PFSK-1 (cell line): ENCODE results near the gene FAM163B.

Experiments used
- FOXP2 ChIP-seq: optimal IDR thresholded peaks from 2 replicates; pipeline ENCODE3; 2011; ENCODE audit warnings: borderline replicate concordance, control low read depth, inconsistent platforms; ENCODE audit not compliant: insufficient read depth; ENCODE audit errors: extremely low read length, extremely low read depth
- POLR2AphosphoS5 ChIP-seq: IDR thresholded peaks from 2 replicates; pipeline ENCODE4 v1.6.1; 2012; ENCODE audit warnings: low read depth, mild to moderate bottlenecking, control low read depth, low read length, moderate library complexity
- SIN3A ChIP-seq: IDR thresholded peaks from 2 replicates; pipeline ENCODE4 v1.6.1; 2012; ENCODE audit warnings: mild to moderate bottlenecking, low read length, moderate library complexity, borderline replicate concordance; ENCODE audit not compliant: insufficient read depth
- TAF1 ChIP-seq: IDR thresholded peaks from 2 replicates; pipeline ENCODE4 v1.6.1; 2012; ENCODE audit warnings: low read length, control low read depth, borderline replicate concordance; ENCODE audit not compliant: insufficient read depth
- TF ChIP-seq, protein P1 (sequence below), 2 experiments: IDR thresholded peaks; 2 replicates each; pipeline versions ENCODE4 v1.6.1 to v1.8.0; 2011 to 2012; ENCODE audit warnings: low read depth in 2 of 2, low read length in 2 of 2, control low read depth in 1 of 2, inconsistent platforms in 1 of 2, mild to moderate bottlenecking in 1 of 2, moderate library complexity in 1 of 2; ENCODE audit not compliant: insufficient read depth in 1 of 2

The FAM163B gene

GRCh38 chr9:133551446-133551845, 57.7 kb downstream of the FAM163B start:
- TF ChIP-seq FOXP2 (no peak), POLR2AphosphoS5 (no peak), TAF1 (no peak), SIN3A (no peak)
- TF ChIP-seq, protein P1, sequence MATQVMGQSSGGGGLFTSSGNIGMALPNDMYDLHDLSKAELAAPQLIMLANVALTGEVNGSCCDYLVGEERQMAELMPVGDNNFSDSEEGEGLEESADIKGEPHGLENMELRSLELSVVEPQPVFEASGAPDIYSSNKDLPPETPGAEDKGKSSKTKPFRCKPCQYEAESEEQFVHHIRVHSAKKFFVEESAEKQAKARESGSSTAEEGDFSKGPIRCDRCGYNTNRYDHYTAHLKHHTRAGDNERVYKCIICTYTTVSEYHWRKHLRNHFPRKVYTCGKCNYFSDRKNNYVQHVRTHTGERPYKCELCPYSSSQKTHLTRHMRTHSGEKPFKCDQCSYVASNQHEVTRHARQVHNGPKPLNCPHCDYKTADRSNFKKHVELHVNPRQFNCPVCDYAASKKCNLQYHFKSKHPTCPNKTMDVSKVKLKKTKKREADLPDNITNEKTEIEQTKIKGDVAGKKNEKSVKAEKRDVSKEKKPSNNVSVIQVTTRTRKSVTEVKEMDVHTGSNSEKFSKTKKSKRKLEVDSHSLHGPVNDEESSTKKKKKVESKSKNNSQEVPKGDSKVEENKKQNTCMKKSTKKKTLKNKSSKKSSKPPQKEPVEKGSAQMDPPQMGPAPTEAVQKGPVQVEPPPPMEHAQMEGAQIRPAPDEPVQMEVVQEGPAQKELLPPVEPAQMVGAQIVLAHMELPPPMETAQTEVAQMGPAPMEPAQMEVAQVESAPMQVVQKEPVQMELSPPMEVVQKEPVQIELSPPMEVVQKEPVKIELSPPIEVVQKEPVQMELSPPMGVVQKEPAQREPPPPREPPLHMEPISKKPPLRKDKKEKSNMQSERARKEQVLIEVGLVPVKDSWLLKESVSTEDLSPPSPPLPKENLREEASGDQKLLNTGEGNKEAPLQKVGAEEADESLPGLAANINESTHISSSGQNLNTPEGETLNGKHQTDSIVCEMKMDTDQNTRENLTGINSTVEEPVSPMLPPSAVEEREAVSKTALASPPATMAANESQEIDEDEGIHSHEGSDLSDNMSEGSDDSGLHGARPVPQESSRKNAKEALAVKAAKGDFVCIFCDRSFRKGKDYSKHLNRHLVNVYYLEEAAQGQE (IDR thresholded peaks at IDR 0.05; ENCODE audit: insufficient read depth in 1 of 2, low read depth in 2 of 2, low read length in 2 of 2) = no peak

- TF ChIP-seq SIN3A = no peak
- TF ChIP-seq, protein P1 (IDR thresholded peaks at IDR 0.05; ENCODE audit: insufficient read depth in 1 of 2, low read depth in 2 of 2, low read length in 2 of 2) = no peak
- no peak for TF ChIP-seq FOXP2
- TF ChIP-seq TAF1 = no peak
- TF ChIP-seq POLR2AphosphoS5 = no peak
These were observed 62.1 kb downstream of the FAM163B start for GRCh38 chr9:133547116-133547515.

GRCh38 chr9:133546287-133546680, 62.9 kb downstream of the FAM163B start:
- TF ChIP-seq, protein P1 (IDR thresholded peaks at IDR 0.05; ENCODE audit: insufficient read depth in 1 of 2, low read depth in 2 of 2, low read length in 2 of 2) = no peak
- no peak for TF ChIP-seq POLR2AphosphoS5
- no peak for TF ChIP-seq FOXP2
- TF ChIP-seq TAF1 = no peak
- no peak for TF ChIP-seq SIN3A

GRCh38 chr9:133545494-133546286, 63.5 kb downstream of the FAM163B start:
- TF ChIP-seq, protein P1 (IDR thresholded peaks at IDR 0.05; ENCODE audit: insufficient read depth in 1 of 2, low read depth in 2 of 2, low read length in 2 of 2) = no peak
- no peak for TF ChIP-seq TAF1
- TF ChIP-seq SIN3A = no peak
- TF ChIP-seq POLR2AphosphoS5 = no peak
- TF ChIP-seq FOXP2 = no peak
